ENCODE data around the gene AP2B1. TPM values are rescaled to one million over a fixed set of nuclear protein-coding genes. Genes with fewer than 3 reads are reported as not detected.

Gene AP2B1
- total RNA-seq, 5 donors from 2014 or later (not counting 1 experiment from before 2014, with no cell fraction given) = 106 to 157 (median 134) TPM

Other genes with a start within 250 kb of the AP2B1 start
- 10 to 100 TPM; 22.2 to 43.2 (median 31.0) TPM for gene SLFN11, start 213.7 kb upstream of the AP2B1 start, total RNA-seq
- 1 to 10 TPM; 4.9 to 8.1 (median 7.1) TPM for gene SLFN12, start 154.8 kb upstream of the AP2B1 start, total RNA-seq
- 10 to 100 TPM; 26.6 to 34.9 (median 30.9) TPM for gene SLFN13, start 138.6 kb upstream of the AP2B1 start, total RNA-seq
- gene SLFN12L, start 49.6 kb upstream of the AP2B1 start, total RNA-seq = 100 to 1,000 TPM in 1 of 5 donors, 10 to 100 TPM in 4; 79.7 to 113 (median 90.7) TPM
- gene SLFN14, start 26.5 kb upstream of the AP2B1 start, total RNA-seq = not detected
- gene PEX12, start 8.8 kb upstream of the AP2B1 start, total RNA-seq = 1 to 10 TPM; 3.6 to 6.6 (median 5.6) TPM
- under 1 TPM; 0.38 to 0.56 (median 0.39) TPM for gene RASL10B, start 144.3 kb downstream of the AP2B1 start, total RNA-seq
- gene GAS2L2, start 165.9 kb downstream of the AP2B1 start, total RNA-seq = under 1 TPM in 4 of 5 donors, not detected in 1; 0.07 to 0.26 (median 0.21) TPM
- gene C17orf50, start 173.6 kb downstream of the AP2B1 start, total RNA-seq = not detected
- 10 to 100 TPM in 2 of 5 donors, 1 to 10 TPM in 3; 3.4 to 11.4 (median 6.9) TPM for gene MMP28, start 208.3 kb downstream of the AP2B1 start, total RNA-seq
- 100 to 1,000 TPM; 186 to 228 (median 201) TPM for gene TAF15, start 222.2 kb downstream of the AP2B1 start, total RNA-seq